Measurements from ENCODE around the gene NRG3. TPM values are rescaled to one million over a fixed set of nuclear protein-coding genes. Genes with fewer than 3 reads are reported as not detected.

Gene NRG3
- total RNA-seq, 1 donor from 2014 or later, result 6.1 TPM

- Mint-ChIP-seq H3K4me3 (no peak overlapping the region), H3K27ac (no peak overlapping the region), H3K36me3 (no peaks in the 10 kb centered on the region), H3K27me3 (no peaks in the 10 kb centered on the region), H3K4me1 (ENCODE audit: unreplicated experiment) (peaks cover 6% of the 10 kb centered on the region), H3K9me3 (no peaks in the 10 kb centered on the region)
- DNase-seq (ENCODE audit: extremely low spot score, unreplicated experiment), result no peak
- TF ChIP-seq, protein P1, sequence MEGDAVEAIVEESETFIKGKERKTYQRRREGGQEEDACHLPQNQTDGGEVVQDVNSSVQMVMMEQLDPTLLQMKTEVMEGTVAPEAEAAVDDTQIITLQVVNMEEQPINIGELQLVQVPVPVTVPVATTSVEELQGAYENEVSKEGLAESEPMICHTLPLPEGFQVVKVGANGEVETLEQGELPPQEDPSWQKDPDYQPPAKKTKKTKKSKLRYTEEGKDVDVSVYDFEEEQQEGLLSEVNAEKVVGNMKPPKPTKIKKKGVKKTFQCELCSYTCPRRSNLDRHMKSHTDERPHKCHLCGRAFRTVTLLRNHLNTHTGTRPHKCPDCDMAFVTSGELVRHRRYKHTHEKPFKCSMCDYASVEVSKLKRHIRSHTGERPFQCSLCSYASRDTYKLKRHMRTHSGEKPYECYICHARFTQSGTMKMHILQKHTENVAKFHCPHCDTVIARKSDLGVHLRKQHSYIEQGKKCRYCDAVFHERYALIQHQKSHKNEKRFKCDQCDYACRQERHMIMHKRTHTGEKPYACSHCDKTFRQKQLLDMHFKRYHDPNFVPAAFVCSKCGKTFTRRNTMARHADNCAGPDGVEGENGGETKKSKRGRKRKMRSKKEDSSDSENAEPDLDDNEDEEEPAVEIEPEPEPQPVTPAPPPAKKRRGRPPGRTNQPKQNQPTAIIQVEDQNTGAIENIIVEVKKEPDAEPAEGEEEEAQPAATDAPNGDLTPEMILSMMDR (conservative IDR thresholded peaks at IDR 0.05), result no peak
These were observed 940.7 kb downstream of the NRG3 start for GRCh38 chr10:82815680-82816079.

- peaks cover 6% of the 10 kb centered on the region for H3K4me1 Mint-ChIP-seq (ENCODE audit: unreplicated experiment)
- no peak for DNase-seq (ENCODE audit: extremely low spot score, unreplicated experiment)
- TF ChIP-seq, protein P1 (conservative IDR thresholded peaks at IDR 0.05), result no peak
- H3K4me3 Mint-ChIP-seq, result no peak overlapping the region
- H3K36me3 Mint-ChIP-seq, result no peaks in the 10 kb centered on the region
- no peaks in the 10 kb centered on the region for H3K9me3 Mint-ChIP-seq
- H3K27ac Mint-ChIP-seq, result no peak overlapping the region
- peaks cover 7% of the 10 kb centered on the region for H3K27me3 Mint-ChIP-seq
These were observed 942.9 kb downstream of the NRG3 start for GRCh38 chr10:82817676-82818422.

GRCh38 chr10:82821043-82821442 is 946.0 kb downstream of the NRG3 start:
- Mint-ChIP-seq H3K4me3 (no peak overlapping the region), H3K4me1 (ENCODE audit: unreplicated experiment) (no peaks in the 10 kb centered on the region), H3K27me3 (peaks cover 11% of the 10 kb centered on the region), H3K36me3 (no peaks in the 10 kb centered on the region), H3K9me3 (no peaks in the 10 kb centered on the region), H3K27ac (no peak overlapping the region)
- TF ChIP-seq, protein P1 (conservative IDR thresholded peaks at IDR 0.05), result no peak
- DNase-seq (ENCODE audit: extremely low spot score, unreplicated experiment), result no peak

DNA sequence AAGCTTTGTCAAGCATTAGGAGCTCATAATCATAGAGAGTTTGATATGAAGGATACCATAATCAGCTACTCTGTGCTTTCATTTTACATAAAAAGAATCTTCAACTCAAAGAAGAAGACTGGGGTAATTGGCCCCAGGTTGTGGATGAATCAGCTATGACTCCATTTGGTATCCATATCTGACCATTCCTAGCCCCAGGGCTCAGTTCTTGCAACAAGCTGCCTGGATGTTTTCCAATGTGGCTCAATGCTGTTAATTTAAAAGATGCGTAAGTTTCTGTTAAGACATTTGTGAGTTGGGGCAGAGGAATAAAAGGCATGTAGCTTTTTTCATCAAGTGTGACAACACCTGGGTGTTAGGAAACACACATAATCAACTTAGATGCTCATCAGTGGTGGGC is 951.1 kb downstream of the NRG3 start:
- Mint-ChIP-seq H3K27me3 (peaks cover 8% of the 10 kb centered on the region), H3K9me3 (no peaks in the 10 kb centered on the region), H3K4me1 (ENCODE audit: unreplicated experiment) (no peaks in the 10 kb centered on the region), H3K27ac (no peak overlapping the region), H3K36me3 (no peaks in the 10 kb centered on the region), H3K4me3 (no peak overlapping the region)
- no peak for DNase-seq (ENCODE audit: extremely low spot score, unreplicated experiment)
- TF ChIP-seq, protein P1 (conservative IDR thresholded peaks at IDR 0.05), result no peak

DNA sequence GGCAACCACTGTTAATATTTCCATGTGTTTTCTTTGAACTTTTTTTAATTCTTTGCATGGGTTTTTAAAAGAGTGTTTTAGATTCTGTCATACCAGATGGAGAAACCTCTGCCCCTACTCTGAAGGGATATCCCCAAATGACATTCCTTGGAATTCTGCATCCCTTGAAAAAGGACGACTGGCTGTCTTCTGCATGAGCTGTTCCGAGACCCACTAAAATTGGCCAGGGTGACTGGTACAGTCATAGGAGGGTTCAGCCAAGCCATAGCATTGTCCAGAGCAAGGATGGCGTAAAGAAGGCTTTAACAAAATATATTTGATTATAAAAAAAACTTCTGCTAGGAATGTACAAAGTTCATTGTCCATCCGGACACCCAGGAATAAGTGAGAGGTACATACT is 952.9 kb downstream of the NRG3 start:
- Mint-ChIP-seq H3K27ac (no peak overlapping the region), H3K4me3 (no peak overlapping the region), H3K9me3 (no peaks in the 10 kb centered on the region), H3K4me1 (ENCODE audit: unreplicated experiment) (no peaks in the 10 kb centered on the region), H3K27me3 (peaks cover 3% of the 10 kb centered on the region), H3K36me3 (no peaks in the 10 kb centered on the region)
- DNase-seq (ENCODE audit: extremely low spot score, unreplicated experiment), result no peak
- TF ChIP-seq, protein P1 (conservative IDR thresholded peaks at IDR 0.05), result no peak

Data from type B pancreatic cell (in vitro differentiated cells).